A549 treated with Hydrocortisone at 1 μM for 4 hours (cell line): ENCODE data around the gene TSPO2. TPM values are rescaled to one million over a fixed set of nuclear protein-coding genes. Genes with fewer than 3 reads are reported as not detected.

Experiments used
- total RNA-seq: library from RNA; stranded (reverse); fragments of 200-300 nt; extraction: Qiagen RNA extraction; gene quantifications from 5 replicates; pipeline ENCODE4 v1.2.3, GENCODE V29; 2022

TSPO2 gene
- 0.15 TPM in 1 of 5 replicates, not detected in the others for total RNA-seq

GRCh38 chr6:41042226-41043055 lies at the start of gene TSPO2:
TSPO2 (plus strand) TSS chr6:41042467; CDS start chr6:41042986, 519 bp downstream.

GRCh38 chr6:41039060-41039998 lies 2.9 kb upstream of the TSPO2 start, which contains the start of gene UNC5CL:
UNC5CL (minus strand) TSS chr6:41039221; CDS start chr6:41035074, 4,147 bp downstream.

GRCh38 chr6:41053041-41053440 lies 10.8 kb downstream of the TSPO2 start, which contains the start of gene APOBEC2:
APOBEC2 (plus strand) TSS chr6:41053202; CDS start chr6:41053348, 146 bp downstream.

GRCh38 chr6:41071923-41072835 lies 29.9 kb downstream of the TSPO2 start, which contains the start of gene OARD1:
OARD1 (minus strand) TSS chr6:41072356; CDS start chr6:41071634, 722 bp downstream.

GRCh38 chr6:41072836-41073202 lies 30.6 kb downstream of the TSPO2 start, which contains the start of gene NFYA:
NFYA (plus strand) TSS chr6:41072974; CDS start chr6:41079090, 6,116 bp downstream.

Other genes starting within 250 kb of the TSPO2 start
- 0.49 to 0.76 TPM (median 0.52 TPM) in 5 replicates for gene UNC5CL, start 3.2 kb upstream of the TSPO2 start, total RNA-seq
- gene APOBEC2, start 10.7 kb downstream of the TSPO2 start, total RNA-seq: not detected in 5 replicates
- gene OARD1, start 29.9 kb downstream of the TSPO2 start, total RNA-seq: 17.2 to 20.0 TPM (median 19.3 TPM) in 5 replicates
- 10.7 to 16.5 TPM (median 13.1 TPM) in 5 replicates for gene NFYA, start 30.5 kb downstream of the TSPO2 start, total RNA-seq
- gene TREML1, start 111.9 kb downstream of the TSPO2 start, total RNA-seq: not detected in 5 replicates
- 0.10 to 0.13 TPM in 2 of 5 replicates, not detected in the others for gene TREM2, start 120.6 kb downstream of the TSPO2 start, total RNA-seq
- not detected in 5 replicates for gene TREML2, start 158.7 kb downstream of the TSPO2 start, total RNA-seq
- gene TREML4, start 185.9 kb downstream of the TSPO2 start, total RNA-seq: not detected in 5 replicates
- gene TREM1, start 244.2 kb downstream of the TSPO2 start, total RNA-seq: 0.10 to 0.25 TPM (median 0.13 TPM) in 3 of 5 replicates, not detected in the others